ENCODE results near the gene CALCOCO1.
"Not testable (repeated sequence)": the region's sequence is repeated elsewhere in the genome, so short reads cannot be mapped to it uniquely, and the experiment has no call there.

DNA sequence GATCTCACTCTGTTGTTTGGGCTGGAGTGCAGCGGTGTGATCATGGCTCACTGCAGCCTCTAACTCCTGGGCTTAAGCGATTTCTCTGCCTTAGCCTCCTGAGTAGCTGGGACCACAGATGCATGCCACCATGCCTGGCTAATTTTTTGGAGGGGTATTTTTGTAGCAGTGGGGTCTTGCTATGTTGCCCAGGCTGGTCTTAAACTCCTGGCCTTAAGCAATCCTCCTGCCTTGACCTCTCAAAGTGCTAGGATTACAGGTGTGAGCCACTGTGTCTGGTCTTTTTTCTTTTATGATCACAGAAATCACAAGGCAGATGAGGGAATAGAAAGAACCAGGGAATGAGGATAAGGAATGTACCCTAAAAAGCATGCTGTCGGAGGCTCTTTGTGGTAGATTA, 35.5 kb upstream of the CALCOCO1 start:
- TF ChIP-seq, protein P1, sequence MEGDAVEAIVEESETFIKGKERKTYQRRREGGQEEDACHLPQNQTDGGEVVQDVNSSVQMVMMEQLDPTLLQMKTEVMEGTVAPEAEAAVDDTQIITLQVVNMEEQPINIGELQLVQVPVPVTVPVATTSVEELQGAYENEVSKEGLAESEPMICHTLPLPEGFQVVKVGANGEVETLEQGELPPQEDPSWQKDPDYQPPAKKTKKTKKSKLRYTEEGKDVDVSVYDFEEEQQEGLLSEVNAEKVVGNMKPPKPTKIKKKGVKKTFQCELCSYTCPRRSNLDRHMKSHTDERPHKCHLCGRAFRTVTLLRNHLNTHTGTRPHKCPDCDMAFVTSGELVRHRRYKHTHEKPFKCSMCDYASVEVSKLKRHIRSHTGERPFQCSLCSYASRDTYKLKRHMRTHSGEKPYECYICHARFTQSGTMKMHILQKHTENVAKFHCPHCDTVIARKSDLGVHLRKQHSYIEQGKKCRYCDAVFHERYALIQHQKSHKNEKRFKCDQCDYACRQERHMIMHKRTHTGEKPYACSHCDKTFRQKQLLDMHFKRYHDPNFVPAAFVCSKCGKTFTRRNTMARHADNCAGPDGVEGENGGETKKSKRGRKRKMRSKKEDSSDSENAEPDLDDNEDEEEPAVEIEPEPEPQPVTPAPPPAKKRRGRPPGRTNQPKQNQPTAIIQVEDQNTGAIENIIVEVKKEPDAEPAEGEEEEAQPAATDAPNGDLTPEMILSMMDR (IDR thresholded peaks at IDR 0.05; ENCODE audit: insufficient read depth, low read length, poor library complexity, severe bottlenecking) = not testable (repeated sequence)
- not testable (repeated sequence) for TF ChIP-seq EZH2phosphoT487 (conservative IDR thresholded peaks at IDR 0.05; ENCODE audit: low read length)
